ENCODE measurements around the gene TTC12. TPM values are rescaled to one million over a fixed set of nuclear protein-coding genes. Genes with fewer than 3 reads are reported as not detected.
A peak's percentile ranks its signal among the peaks of the same experiment; 100 is the strongest.

Gene TTC12
- total and polyA plus RNA-seq, 2 of the 4 experiments (the other 2 are of a cell fraction): 10.0 to 14.7 TPM

- no CpG with 5 or more reads among the region's 1 CpG for WGBS, 2 experiments (ENCODE audit: extremely low coverage in 2 of 2, insufficient read length in 1 of 2)
- Histone ChIP-seq H3K56ac (ENCODE audit: extremely low read depth, insufficient read depth, low read length) (no peak overlapping the region), H3K9me3 (ENCODE audit: control insufficient read depth, insufficient read depth, low read length) (no peaks in the 10 kb centered on the region), H3K27me3 (ENCODE audit: control insufficient read depth, insufficient read depth, low read length) (peaks cover 3% of the 10 kb centered on the region; the same call in 1 of the 2 replicates), H2AK5ac (ENCODE audit: low read depth, low read length) (no peak overlapping the region), H3K23ac (ENCODE audit: low read depth, low read length) (no peak overlapping the region), H3K14ac (replicated peaks; ENCODE audit: low read depth, low read length) (no peak overlapping the region), H3K18ac (ENCODE audit: low read depth, low read length) (no peak overlapping the region), H2BK5ac (ENCODE audit: low read depth, low read length, poor library complexity, severe bottlenecking) (no peak overlapping the region), H3K4me3 (ENCODE audit: insufficient read depth, low read depth, low read length) (no peak overlapping the region), H3K79me1 (ENCODE audit: low read depth in 1 of 2, low read length in 2 of 2) (peaks cover 3 to 10% of the 10 kb centered on the region in 2 experiments; a peak in 2 of 4 replicates), H3K27ac (ENCODE audit: insufficient read depth, low read length) (no peak overlapping the region), H3K9ac (ENCODE audit: low read depth, low read length) (no peak overlapping the region), H4K91ac (ENCODE audit: insufficient read depth, low read depth, low read length) (no peak overlapping the region), H3K4me1 (ENCODE audit: control insufficient read depth, insufficient read depth, low read length) (no peaks in the 10 kb centered on the region; the same call in none of the 2 replicates), H2BK15ac (ENCODE audit: low read depth, low read length) (no peak overlapping the region; the same call in 2 of the 3 replicates), H4K20me1 (ENCODE audit: insufficient read depth, low read length) (no peaks in the 10 kb centered on the region), H4K8ac (ENCODE audit: low read depth in 2 of 2, low read length in 2 of 2) (no peak overlapping the region), H3K4me2 (ENCODE audit: low read depth, low read length) (no peak overlapping the region), H2AK9ac (replicated peaks; ENCODE audit: low read depth, low read length, poor library complexity) (peak overlapping the region; percentile 58), H3K4ac (ENCODE audit: low read depth, low read length) (no peak overlapping the region), H3K9me1 (ENCODE audit: insufficient read depth, low read length) (no peaks in the 10 kb centered on the region), H2AFZ (replicated peaks; ENCODE audit: low read length, poor library complexity) (no peak overlapping the region), H4K5ac (ENCODE audit: low read depth, low read length) (no peak overlapping the region), H2BK120ac (ENCODE audit: low read depth, low read length) (no peak overlapping the region), H3K36me3 (ENCODE audit: control insufficient read depth, insufficient read depth, low read length) (no peaks in the 10 kb centered on the region), H2BK20ac (ENCODE audit: low read depth, low read length) (no peak overlapping the region)
- TF ChIP-seq, protein P1, sequence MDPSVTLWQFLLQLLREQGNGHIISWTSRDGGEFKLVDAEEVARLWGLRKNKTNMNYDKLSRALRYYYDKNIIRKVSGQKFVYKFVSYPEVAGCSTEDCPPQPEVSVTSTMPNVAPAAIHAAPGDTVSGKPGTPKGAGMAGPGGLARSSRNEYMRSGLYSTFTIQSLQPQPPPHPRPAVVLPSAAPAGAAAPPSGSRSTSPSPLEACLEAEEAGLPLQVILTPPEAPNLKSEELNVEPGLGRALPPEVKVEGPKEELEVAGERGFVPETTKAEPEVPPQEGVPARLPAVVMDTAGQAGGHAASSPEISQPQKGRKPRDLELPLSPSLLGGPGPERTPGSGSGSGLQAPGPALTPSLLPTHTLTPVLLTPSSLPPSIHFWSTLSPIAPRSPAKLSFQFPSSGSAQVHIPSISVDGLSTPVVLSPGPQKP (IDR thresholded peaks at IDR 0.05; ENCODE audit: borderline replicate concordance, low read depth, low read length): no peak
- no peak for TF ChIP-seq MXI1 (IDR thresholded peaks at IDR 0.05; ENCODE audit: borderline replicate concordance, low read depth, low read length)
- no peak for TF ChIP-seq FOS (IDR thresholded peaks at IDR 0.05; ENCODE audit: low read depth, low read length)
- no peak for TF ChIP-seq MAFK (IDR thresholded peaks at IDR 0.05; ENCODE audit: low read depth, low read length)
- BruUV-seq (replicated peaks): no TSS peak
- ATAC-seq (ENCODE audit: low read depth) (no peak), DNase-seq (peak; percentile 18)
- ChIA-PET CTCF (no interaction called here), POLR2A (ENCODE audit: unreplicated experiment) (no interaction called here)
- intact Hi-C loops (cut with micrococcal nuclease): no loop called here
- dilution Hi-C loops (cut with HindIII; ENCODE audit: low sequenced_read_pairs, unreplicated experiment): no loop called here
- in situ Hi-C loops (cut with MboI; ENCODE audit: low sequenced_read_pairs): loop anchor here (5.0 kb wide), 1 partner anchor 421 kb away; no protein-coding TSS in a partner anchor
These were observed 2.8 kb upstream of the TTC12 start for GRCh38 chr11:113311536-113311935.

Measured in IMR-90 (cell line).